ENCODE results near the gene ANKH. TPM values are rescaled to one million over a fixed set of nuclear protein-coding genes. Genes with fewer than 3 reads are reported as not detected.

ANKH gene
- total RNA-seq, 1 donor from 2014 or later: 29.9 TPM

GRCh38 chr5:14720236-14720923 lies 151.2 kb downstream of the ANKH start:
- Mint-ChIP-seq H3K36me3 (ENCODE audit: insufficient read depth) (peaks cover 23% of the 10 kb centered on the region), H3K9me3 (ENCODE audit: low read depth) (peaks cover 3% of the 10 kb centered on the region), H3K27ac (no peak overlapping the region), H3K27me3 (no peaks in the 10 kb centered on the region), H3K4me3 (ENCODE audit: low read depth) (no peak overlapping the region), H3K4me1 (ENCODE audit: low read depth) (peaks cover 6% of the 10 kb centered on the region)
- TF ChIP-seq CTCF (IDR thresholded peaks at IDR 0.05; ENCODE audit: unreplicated experiment): no peak
- no peak for DNase-seq (ENCODE audit: low spot score, unreplicated experiment)

- no peak for DNase-seq (ENCODE audit: low spot score, unreplicated experiment)
- Mint-ChIP-seq H3K9me3 (ENCODE audit: low read depth) (peaks cover 3% of the 10 kb centered on the region), H3K36me3 (ENCODE audit: insufficient read depth) (peaks cover 26% of the 10 kb centered on the region), H3K4me1 (ENCODE audit: low read depth) (peaks cover 6% of the 10 kb centered on the region), H3K4me3 (ENCODE audit: low read depth) (no peak overlapping the region), H3K27me3 (no peaks in the 10 kb centered on the region), H3K27ac (no peak overlapping the region)
- no peak for TF ChIP-seq CTCF (IDR thresholded peaks at IDR 0.05; ENCODE audit: unreplicated experiment)
These were observed 152.8 kb downstream of the ANKH start for GRCh38 chr5:14718778-14719177.

- Mint-ChIP-seq H3K27me3 (no peaks in the 10 kb centered on the region), H3K4me3 (ENCODE audit: low read depth) (no peak overlapping the region), H3K4me1 (ENCODE audit: low read depth) (peaks cover 3% of the 10 kb centered on the region), H3K36me3 (ENCODE audit: insufficient read depth) (peaks cover 34% of the 10 kb centered on the region), H3K9me3 (ENCODE audit: low read depth) (peaks cover 3% of the 10 kb centered on the region), H3K27ac (no peak overlapping the region)
- no peak for TF ChIP-seq CTCF (IDR thresholded peaks at IDR 0.05; ENCODE audit: unreplicated experiment)
- DNase-seq (ENCODE audit: low spot score, unreplicated experiment): no peak
These were observed 154.5 kb downstream of the ANKH start for GRCh38 chr5:14716755-14717752.

DNA sequence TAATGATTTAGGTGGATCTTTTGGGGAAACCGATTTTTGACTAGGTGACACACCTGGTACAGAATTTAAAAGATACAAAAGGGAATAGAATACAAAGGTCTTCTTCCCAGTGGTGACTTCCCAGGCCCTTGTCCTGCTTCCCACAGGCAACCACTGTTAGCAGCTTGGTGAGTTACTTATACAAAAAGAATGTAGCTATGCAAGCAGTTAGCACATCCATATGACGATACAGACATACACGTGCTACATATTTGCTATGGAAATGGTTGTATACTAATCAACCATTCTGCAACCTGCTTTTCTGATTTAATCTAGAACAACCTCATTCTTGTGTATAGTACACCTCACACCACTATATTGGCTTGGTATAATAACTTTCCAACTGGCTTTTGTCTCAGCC lies 156.1 kb downstream of the ANKH start:
- no peak for TF ChIP-seq CTCF (IDR thresholded peaks at IDR 0.05; ENCODE audit: unreplicated experiment)
- Mint-ChIP-seq H3K9me3 (ENCODE audit: low read depth) (peaks cover 3% of the 10 kb centered on the region), H3K27me3 (no peaks in the 10 kb centered on the region), H3K4me3 (ENCODE audit: low read depth) (no peak overlapping the region), H3K27ac (no peak overlapping the region), H3K4me1 (ENCODE audit: low read depth) (no peaks in the 10 kb centered on the region), H3K36me3 (ENCODE audit: insufficient read depth) (peaks cover 42% of the 10 kb centered on the region)
- DNase-seq (ENCODE audit: low spot score, unreplicated experiment): no peak

GRCh38 chr5:14714706-14715105 lies 156.9 kb downstream of the ANKH start:
- H3K36me3 Mint-ChIP-seq (ENCODE audit: insufficient read depth): peaks cover 49% of the 10 kb centered on the region
- DNase-seq (ENCODE audit: low spot score, unreplicated experiment): no peak
- H3K4me1 Mint-ChIP-seq (ENCODE audit: low read depth): no peaks in the 10 kb centered on the region
- H3K9me3 Mint-ChIP-seq (ENCODE audit: low read depth): peaks cover 3% of the 10 kb centered on the region
- no peaks in the 10 kb centered on the region for H3K27me3 Mint-ChIP-seq
- H3K4me3 Mint-ChIP-seq (ENCODE audit: low read depth): no peak overlapping the region
- no peak overlapping the region for H3K27ac Mint-ChIP-seq
- no peak for TF ChIP-seq CTCF (IDR thresholded peaks at IDR 0.05; ENCODE audit: unreplicated experiment)

Measured in progenitor cell of endocrine pancreas (in vitro differentiated cells).